Muscle layer of duodenum (tissue), 2 donors: ENCODE results near the gene TMEM185A.
"Not testable (repeated sequence)": the region's sequence is repeated elsewhere in the genome, so short reads cannot be mapped to it uniquely, and the experiment has no call there.

Experiments used
- H3K27ac ChIP-seq: one replicate; pipeline ENCODE4 v1.7.0; 2013; ENCODE audit warnings: mild to moderate bottlenecking, low read length
- H3K27me3 ChIP-seq: one replicate; pipeline ENCODE4 v1.7.0; 2013; ENCODE audit warnings: low read depth, mild to moderate bottlenecking, control low read depth, low read length
- H3K36me3 ChIP-seq, 2 donors: one replicate each; pipeline ENCODE4 v1.7.0; 2013; ENCODE audit warnings: low read length in 2 of 2, control low read depth in 1 of 2, mild to moderate bottlenecking in 1 of 2; ENCODE audit not compliant: insufficient read depth in 2 of 2, control insufficient read depth in 1 of 2
- H3K4me1 ChIP-seq, 2 donors: one replicate each; pipeline ENCODE4 v1.7.0; 2013; ENCODE audit warnings: low read length in 2 of 2, mild to moderate bottlenecking in 2 of 2, control low read depth in 1 of 2, moderate library complexity in 1 of 2; ENCODE audit not compliant: insufficient read depth in 2 of 2, control insufficient read depth in 1 of 2
- H3K4me3 ChIP-seq, 2 donors: one replicate each; pipeline ENCODE4 v1.7.0; 2013; ENCODE audit warnings: low read length in 2 of 2, low read depth in 1 of 2, mild to moderate bottlenecking in 1 of 2
- H3K9me3 ChIP-seq, 2 donors: one replicate each; pipeline ENCODE4 v1.7.0; 2013; ENCODE audit warnings: low read length in 2 of 2, control low read depth in 1 of 2, mild to moderate bottlenecking in 1 of 2; ENCODE audit not compliant: control insufficient read depth in 1 of 2
- donor health status: healthy.

Gene TMEM185A

DNA sequence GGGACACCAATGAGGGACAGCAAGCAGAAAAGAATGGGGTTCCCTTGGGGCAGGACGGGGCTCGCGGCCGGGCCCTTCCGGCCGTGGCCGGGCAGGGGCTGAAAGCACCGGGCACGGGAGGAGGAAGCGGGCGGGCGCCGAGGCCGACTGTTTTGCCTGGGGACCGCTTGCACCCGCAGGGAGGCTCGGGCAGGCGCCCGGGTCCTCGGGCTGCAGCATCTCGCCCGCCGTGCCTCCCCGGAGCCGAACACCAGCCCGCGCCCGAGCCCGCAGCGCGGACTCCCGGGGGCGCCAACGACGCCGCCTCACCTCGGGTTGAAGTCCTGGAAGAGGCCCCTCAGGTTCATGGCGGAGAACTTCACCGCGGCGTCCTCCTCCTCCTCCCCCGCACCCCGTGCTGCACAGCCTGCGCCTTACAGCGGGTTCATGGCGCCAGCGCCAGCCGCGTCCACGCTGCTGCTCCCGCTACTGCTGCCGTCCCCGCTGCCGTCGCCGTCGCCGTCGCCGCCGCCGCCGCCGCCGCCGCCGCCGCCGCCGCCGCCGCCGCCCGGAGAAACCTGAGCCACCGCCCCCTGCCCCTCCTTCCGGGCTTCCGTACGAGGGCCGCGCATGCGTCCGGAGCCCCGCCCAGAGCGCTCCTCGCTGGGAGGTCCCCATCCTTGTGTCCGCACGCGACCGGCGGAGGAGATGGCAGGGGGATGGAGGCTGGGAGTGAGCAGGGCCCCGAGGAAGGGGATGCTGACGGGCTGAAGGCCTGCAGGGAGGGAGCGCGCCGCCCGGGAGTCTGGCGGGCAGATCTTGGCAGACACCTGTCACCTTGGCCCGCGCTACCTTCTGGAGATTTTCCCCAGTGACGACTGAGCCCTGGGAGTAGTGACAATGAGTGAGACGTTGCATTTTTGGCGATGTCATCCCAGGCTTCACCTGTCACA lies at the start of gene TMEM185A:
Gene TMEM185A (minus strand): TSS at position 559 of the 932 bp plus-strand sequence. CDS start 212 bp downstream, at position 347.
- Histone ChIP-seq H3K4me3 (peak within 1 kb of the TSS; percentile 61 to 75), H3K4me1 (peaks cover 0 to 11% of the 10 kb centered on the region in 2 donors), H3K9me3 (no peaks in the 10 kb centered on the region), H3K27me3 (no peaks in the 10 kb centered on the region), H3K27ac (peak within 1 kb of the TSS; percentile 5), H3K36me3 (no peaks in the 10 kb centered on the region)

DNA sequence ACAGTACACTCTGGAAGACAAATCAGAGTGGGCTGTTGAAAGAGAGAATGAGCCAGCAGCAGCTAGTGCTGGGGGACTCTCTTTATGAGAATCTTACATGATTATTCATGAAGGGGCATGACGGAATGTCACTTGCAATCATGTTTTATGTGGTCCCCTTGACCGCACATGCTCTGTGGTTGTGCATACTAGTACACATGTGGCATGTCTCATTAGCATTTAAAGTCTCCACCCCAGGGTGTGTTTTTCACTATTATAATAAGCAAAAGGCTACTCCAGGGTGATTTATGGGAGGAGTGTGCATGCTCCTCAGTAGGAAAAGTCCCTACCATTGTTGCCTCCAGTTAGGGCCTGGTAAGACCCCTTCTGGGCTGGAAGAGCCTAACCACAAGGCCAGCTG lies 49.6 kb upstream of the TMEM185A start:
- Histone ChIP-seq H3K27me3 (no peaks in the 10 kb centered on the region), H3K4me1 (no peaks in the 10 kb centered on the region), H3K4me3 (no peak overlapping the region), H3K27ac (no peak overlapping the region), H3K9me3 (no peaks in the 10 kb centered on the region), H3K36me3 (no peaks in the 10 kb centered on the region)

DNA sequence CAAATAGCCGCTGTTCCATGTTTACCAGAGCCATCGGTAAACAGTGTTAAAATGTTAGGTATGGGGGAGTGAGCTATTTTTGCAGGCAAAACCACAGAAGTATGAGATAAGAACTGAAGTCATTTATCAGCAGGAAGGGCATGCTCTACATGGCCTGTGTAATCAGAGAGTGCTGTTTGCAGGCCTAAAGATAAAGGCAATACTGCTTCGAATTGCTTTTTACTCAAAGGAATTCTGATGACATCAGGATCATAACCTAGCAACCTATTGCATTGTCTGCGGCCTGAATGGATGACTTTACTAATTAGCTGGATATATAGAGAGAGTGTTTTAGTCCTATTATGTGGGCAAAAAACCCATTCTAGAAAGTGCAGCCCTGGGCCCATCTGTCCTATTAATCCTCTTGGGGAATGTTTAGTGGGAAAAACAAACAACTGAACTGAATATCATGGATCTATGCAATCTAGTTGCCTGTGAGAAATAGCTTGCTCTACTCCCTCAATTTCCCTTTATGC lies 47.6 kb upstream of the TMEM185A start:
- H3K4me3 ChIP-seq, H3K4me1 ChIP-seq, H3K9me3 ChIP-seq, H3K27me3 ChIP-seq, H3K27ac ChIP-seq, H3K36me3 ChIP-seq: not testable (repeated sequence)

DNA sequence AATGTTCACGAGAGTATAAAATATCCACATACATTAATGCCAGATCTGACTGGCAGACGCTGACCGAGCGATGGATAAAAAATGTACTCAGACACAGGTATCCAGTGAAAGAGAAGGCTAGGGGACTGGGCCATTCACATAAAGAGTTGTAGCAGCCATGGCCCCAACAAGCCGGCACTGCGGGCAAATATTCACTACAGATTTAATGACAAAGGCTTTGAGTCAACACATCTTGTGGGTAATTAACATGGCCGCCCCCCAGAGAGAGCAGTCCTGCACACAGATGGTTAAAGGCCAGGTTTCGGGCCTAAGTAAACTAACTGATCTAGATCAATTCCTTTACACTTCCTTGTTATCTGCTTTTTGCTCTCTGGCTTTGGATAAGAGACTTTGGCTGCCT lies 44.0 kb upstream of the TMEM185A start:
- H3K27me3 ChIP-seq, H3K4me3 ChIP-seq, H3K36me3 ChIP-seq, H3K9me3 ChIP-seq, H3K4me1 ChIP-seq, H3K27ac ChIP-seq: not testable (repeated sequence)

DNA sequence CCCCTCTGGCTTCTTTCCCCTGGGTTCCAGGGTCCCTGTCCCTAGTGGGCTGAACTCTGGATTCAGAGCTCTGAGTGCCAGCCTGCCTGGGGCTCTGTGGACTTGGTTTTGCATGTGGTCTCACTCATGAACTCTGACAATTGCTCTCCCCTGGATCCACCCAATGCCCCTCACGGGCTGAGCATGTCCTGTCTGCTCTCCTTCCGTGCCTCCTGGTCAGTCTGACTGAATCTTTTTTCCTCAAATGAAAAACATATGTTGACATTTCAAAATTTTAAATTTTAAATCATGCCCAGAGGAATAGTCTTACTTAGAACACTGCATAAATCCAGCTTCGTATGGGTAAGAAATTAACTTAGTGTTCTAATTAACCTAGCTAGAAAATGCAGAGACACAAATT lies 43.5 kb upstream of the TMEM185A start:
- not testable (repeated sequence) for H3K4me1 ChIP-seq, H3K4me3 ChIP-seq, H3K36me3 ChIP-seq, H3K9me3 ChIP-seq, H3K27me3 ChIP-seq, H3K27ac ChIP-seq

DNA sequence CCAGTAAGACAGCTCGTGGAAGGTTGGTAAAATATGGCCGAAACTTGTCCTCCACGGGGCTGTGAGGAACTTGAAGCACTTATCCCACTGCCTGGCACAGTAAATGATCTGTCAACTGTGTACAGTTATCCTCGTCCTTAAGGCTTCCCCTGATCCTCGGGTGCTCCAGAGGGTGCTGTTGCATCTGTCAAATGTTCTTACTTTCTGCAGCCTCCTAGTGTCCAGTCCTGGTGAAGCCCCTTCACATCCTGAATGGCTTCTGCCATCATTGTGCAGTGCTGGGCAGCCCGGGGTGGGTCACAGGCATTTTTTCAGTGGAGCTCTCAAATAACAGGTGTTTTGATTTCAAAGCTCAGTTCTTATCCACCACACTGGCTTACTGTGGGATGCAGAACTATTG lies 29.0 kb upstream of the TMEM185A start:
- not testable (repeated sequence) for H3K27ac ChIP-seq, H3K9me3 ChIP-seq, H3K4me3 ChIP-seq, H3K36me3 ChIP-seq, H3K4me1 ChIP-seq, H3K27me3 ChIP-seq

DNA sequence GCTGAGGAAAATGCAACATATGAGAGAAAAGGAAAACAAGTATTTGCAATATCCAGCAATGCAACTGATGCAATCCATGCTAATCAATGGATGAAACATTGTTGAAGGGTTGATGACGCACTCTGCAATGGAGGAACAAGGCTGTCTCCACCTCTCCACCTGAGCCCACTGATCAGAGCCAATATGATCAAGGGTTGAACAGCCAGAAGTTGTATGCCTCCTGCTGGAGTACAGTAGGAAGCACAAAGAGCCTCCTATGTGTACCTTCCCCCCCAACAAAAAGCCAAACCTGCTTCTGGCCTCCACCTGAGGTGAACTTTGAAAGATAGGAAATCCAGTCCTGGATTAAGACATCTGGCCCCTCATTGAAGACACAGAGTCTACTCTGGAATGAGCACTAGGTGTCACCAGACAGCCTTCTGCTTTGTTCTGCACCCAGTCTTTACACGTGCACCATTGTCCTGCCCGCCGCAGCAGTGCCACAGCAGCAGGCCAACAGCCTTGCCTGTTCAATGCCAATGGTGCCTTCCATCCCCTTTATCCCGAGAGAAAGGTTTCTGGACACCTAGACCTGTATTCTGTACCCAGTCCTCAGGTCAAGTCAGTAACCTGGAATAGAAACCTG lies 24.8 kb upstream of the TMEM185A start:
- H3K27ac ChIP-seq, H3K4me1 ChIP-seq, H3K27me3 ChIP-seq, H3K36me3 ChIP-seq, H3K4me3 ChIP-seq, H3K9me3 ChIP-seq: not testable (repeated sequence)

DNA sequence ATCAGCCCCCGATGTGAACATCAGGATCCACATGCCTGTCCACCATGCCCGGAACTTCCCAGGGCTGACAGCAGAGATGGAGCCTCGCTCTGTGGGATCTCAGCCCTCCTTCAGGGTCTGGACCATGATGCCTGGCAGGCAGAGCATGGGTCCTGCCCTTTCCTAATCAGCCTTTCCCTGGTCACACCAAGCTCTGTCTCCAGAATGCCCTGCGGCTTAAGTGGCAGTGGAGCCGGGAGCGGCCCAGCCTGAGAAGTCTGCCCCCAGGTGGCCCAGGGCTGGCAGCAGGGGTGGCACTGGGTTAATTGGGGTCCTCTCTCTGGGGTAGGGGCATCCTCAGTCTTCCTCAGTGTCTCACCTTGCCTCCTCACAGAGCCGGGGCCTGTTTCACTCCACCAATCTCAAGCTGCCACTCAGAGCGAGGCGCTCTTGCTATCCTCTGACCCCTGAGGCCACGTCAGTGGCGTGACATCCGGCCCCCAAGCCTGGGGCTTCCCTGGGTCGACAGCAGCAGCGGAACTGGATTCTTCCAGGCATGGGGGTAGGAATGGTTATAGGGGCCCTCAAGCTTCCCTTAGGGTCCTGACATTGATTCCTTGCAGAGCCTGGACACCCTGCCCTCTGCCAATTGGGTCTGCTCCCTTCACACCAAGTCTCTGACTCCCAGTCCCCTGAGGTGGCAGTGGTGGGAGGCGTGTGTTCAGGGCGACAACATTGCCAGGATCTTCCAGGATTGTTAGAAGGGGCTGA lies 20.8 kb upstream of the TMEM185A start:
- Histone ChIP-seq H3K4me3 (no peak overlapping the region), H3K27me3 (no peaks in the 10 kb centered on the region), H3K4me1 (no peaks in the 10 kb centered on the region), H3K27ac (no peak overlapping the region), H3K9me3 (no peaks in the 10 kb centered on the region), H3K36me3 (no peaks in the 10 kb centered on the region)

DNA sequence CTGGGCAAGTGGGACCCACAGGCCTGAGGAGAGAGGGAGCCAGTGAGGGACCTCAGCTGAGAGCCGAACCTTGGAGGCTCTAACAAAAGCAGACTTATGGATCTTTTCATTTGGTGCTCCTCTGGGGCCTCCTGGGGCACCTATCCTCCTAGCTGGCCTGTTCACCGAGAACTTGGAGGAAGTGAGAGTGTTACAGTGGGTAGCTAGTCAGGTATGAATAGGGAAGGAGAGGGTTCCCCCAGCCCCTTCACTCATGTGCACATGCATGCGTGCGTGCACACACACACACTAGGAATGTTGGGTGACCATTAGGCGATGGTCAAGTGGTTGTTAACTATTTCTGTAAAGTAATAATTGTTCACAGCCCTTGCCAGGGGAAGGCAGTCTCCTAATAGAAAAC lies 18.6 kb upstream of the TMEM185A start:
- no peak overlapping the region for H3K4me3 ChIP-seq
- no peaks in the 10 kb centered on the region for H3K9me3 ChIP-seq
- no peaks in the 10 kb centered on the region for H3K4me1 ChIP-seq
- H3K27me3 ChIP-seq: no peaks in the 10 kb centered on the region
- no peak overlapping the region for H3K27ac ChIP-seq
- no peaks in the 10 kb centered on the region for H3K36me3 ChIP-seq

DNA sequence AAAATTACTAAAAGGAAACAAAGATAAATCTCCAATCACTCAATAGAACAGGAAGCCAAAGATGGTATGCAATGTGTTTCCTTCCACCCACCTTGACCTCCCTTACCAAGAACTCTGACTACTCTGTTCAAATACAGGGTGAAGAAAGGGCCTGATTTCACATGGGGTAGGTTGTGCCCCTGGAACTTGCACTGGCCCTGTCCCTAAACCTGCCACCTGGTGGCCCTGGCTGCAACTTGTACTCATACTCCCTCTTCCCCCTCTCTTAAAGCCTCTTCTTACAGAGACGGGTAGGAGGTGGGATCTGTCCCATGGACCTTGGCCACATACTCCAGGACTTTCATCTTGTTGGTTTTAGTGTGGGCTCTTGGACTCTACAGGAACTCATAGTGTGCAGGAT lies 17.3 kb upstream of the TMEM185A start:
- no peaks in the 10 kb centered on the region for H3K36me3 ChIP-seq
- H3K9me3 ChIP-seq: no peaks in the 10 kb centered on the region
- no peak overlapping the region for H3K27ac ChIP-seq
- no peaks in the 10 kb centered on the region for H3K4me1 ChIP-seq
- no peak overlapping the region for H3K4me3 ChIP-seq
- H3K27me3 ChIP-seq: no peaks in the 10 kb centered on the region

DNA sequence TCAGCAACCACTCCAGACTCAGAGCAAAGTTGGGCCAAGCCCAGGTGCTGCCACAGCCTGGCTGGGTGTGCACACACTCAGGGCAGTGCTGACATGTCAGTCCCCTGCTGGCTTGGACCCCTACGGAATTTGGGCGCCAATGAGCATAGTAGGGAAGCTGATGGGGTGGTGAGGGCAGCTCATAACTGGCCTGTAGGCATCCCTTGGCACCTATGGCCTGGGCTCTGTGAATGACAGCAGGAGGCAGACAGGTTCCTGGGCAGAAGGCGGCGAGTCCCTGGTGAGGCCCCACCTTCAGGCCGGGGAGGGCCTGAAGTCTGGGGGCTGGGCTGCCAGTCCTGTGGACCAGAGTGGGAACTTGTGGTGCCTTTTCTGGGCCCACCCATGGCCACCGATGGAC lies 15.9 kb upstream of the TMEM185A start:
- H3K9me3 ChIP-seq: no peaks in the 10 kb centered on the region
- H3K27me3 ChIP-seq: no peaks in the 10 kb centered on the region
- no peaks in the 10 kb centered on the region for H3K4me1 ChIP-seq
- no peak overlapping the region for H3K4me3 ChIP-seq
- no peak overlapping the region for H3K27ac ChIP-seq
- no peaks in the 10 kb centered on the region for H3K36me3 ChIP-seq
